ENCODE results near the gene ZNF236. TPM values are rescaled to one million over a fixed set of nuclear protein-coding genes. Genes with fewer than 3 reads are reported as not detected.

The ZNF236 gene
- total RNA-seq, 1 experiment from 2014 or later, result 14.9 TPM

DNA sequence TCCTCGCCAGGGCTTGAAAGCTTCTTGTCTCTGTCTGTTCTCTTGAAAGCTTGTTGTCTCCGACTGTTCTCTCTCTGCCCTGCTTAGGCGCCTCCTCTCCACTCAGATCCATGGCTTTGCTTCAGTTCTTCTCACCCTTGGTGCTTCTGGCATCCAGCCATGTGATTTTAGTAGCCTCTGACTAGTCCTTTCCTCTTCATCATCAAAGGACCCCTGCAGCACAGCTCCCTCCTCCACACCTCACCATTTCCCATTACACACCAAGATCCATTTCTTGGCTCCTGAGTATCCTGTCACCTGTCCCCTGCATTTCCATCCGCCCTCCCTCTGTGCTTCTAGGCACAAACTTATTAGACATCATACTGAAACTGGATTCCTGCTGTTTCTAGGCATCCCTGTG is 59.4 kb downstream of the ZNF236 start:
- no peak for DNase-seq
- H3K4me1 Mint-ChIP-seq (ENCODE audit: low read depth, unreplicated experiment), result no peaks in the 10 kb centered on the region
- Histone ChIP-seq H3K4me3 (ENCODE audit: low read depth, low read length) (no peak overlapping the region), H3K9me3 (no peaks in the 10 kb centered on the region), H3K4me1 (no peaks in the 10 kb centered on the region), H3K36me3 (ENCODE audit: control insufficient read depth, insufficient read depth, low read length) (no peaks in the 10 kb centered on the region), H3K27me3 (replicated peaks; ENCODE audit: control insufficient read depth, insufficient read depth, low read length) (no peaks in the 10 kb centered on the region)
- no peaks in the 10 kb centered on the region for H3K9me3 Mint-ChIP-seq (ENCODE audit: unreplicated experiment)
- CTCF ChIA-PET, result no interaction called here
- intact Hi-C loops (cut with micrococcal nuclease; ENCODE audit: unreplicated experiment), result no loop called here
- no peaks in the 10 kb centered on the region for H3K27me3 Mint-ChIP-seq (ENCODE audit: insufficient read depth, unreplicated experiment)
- H3K27ac Mint-ChIP-seq (ENCODE audit: unreplicated experiment), result no peak overlapping the region
- POLR2A ChIA-PET, result no interaction called here
- no peak for TF ChIP-seq CTCF (IDR thresholded peaks at IDR 0.05; ENCODE audit: insufficient read depth in 1 of 2, low read depth in 1 of 2, low read length in 1 of 2, severe bottlenecking in 1 of 2, unreplicated experiment in 1 of 2)
- BruUV-seq (replicated peaks), result no TSS peak
- H3K4me3 Mint-ChIP-seq (ENCODE audit: unreplicated experiment), result no peak overlapping the region
- H3K36me3 Mint-ChIP-seq (ENCODE audit: insufficient read depth, unreplicated experiment), result peaks cover 9% of the 10 kb centered on the region

DNA sequence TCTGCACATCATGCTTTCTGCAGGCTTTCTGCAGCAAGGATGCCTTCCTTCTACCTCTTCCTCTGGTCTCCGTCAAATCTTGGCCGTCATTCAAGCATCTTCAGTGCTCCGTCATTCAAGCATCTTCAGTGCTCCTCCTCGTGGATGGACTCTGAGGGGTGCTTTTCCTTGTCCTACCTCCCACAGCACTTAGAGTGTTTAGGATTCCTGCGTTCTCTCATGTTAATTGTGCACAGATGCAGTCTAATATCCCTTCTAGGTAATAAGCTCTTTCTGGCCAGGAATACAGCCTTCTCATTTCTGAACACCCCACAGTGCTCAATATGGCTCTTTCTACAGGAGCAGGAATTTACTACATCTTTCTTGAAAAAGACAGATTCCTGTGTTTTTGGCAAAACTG is 59.8 kb downstream of the ZNF236 start:
- Mint-ChIP-seq H3K27me3 (ENCODE audit: insufficient read depth, unreplicated experiment) (no peaks in the 10 kb centered on the region), H3K36me3 (ENCODE audit: insufficient read depth, unreplicated experiment) (peaks cover 9% of the 10 kb centered on the region), H3K9me3 (ENCODE audit: unreplicated experiment) (no peaks in the 10 kb centered on the region), H3K4me1 (ENCODE audit: low read depth, unreplicated experiment) (no peaks in the 10 kb centered on the region), H3K27ac (ENCODE audit: unreplicated experiment) (no peak overlapping the region), H3K4me3 (ENCODE audit: unreplicated experiment) (no peak overlapping the region)
- no peaks in the 10 kb centered on the region for H3K36me3 ChIP-seq (ENCODE audit: control insufficient read depth, insufficient read depth, low read length)
- ChIA-PET CTCF (no interaction called here), POLR2A (no interaction called here)
- DNase-seq, result no peak
- no peaks in the 10 kb centered on the region for H3K27me3 ChIP-seq (replicated peaks; ENCODE audit: control insufficient read depth, insufficient read depth, low read length)
- no TSS peak for BruUV-seq (replicated peaks)
- H3K4me3 ChIP-seq (ENCODE audit: low read depth, low read length), result no peak overlapping the region
- no peaks in the 10 kb centered on the region for H3K9me3 ChIP-seq
- no peaks in the 10 kb centered on the region for H3K4me1 ChIP-seq
- intact Hi-C loops (cut with micrococcal nuclease; ENCODE audit: unreplicated experiment), result no loop called here
- TF ChIP-seq CTCF (IDR thresholded peaks at IDR 0.05; ENCODE audit: insufficient read depth in 1 of 2, low read depth in 1 of 2, low read length in 1 of 2, severe bottlenecking in 1 of 2, unreplicated experiment in 1 of 2), result no peak

DNA sequence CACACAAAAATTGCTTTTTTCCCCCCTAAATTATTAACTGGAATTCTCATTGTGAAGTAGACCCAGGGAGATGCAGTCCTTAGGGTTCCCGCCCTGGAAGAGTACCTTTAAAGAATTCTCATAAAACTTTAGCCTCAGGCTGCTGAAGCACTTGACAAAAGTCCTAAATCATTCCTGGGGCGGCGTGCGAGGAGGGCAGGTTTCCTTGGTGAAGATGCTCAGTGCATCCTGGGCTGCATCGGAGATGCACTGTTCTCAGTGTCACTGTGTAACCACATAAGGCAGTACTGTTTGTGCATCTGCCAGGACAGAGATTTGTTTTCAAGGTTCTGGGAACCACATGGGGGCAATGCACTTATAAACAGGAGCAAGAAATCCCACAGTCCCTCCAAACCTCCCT is 62.6 kb downstream of the ZNF236 start:
- no peak for TF ChIP-seq CTCF (IDR thresholded peaks at IDR 0.05; ENCODE audit: insufficient read depth in 1 of 2, low read depth in 1 of 2, low read length in 1 of 2, severe bottlenecking in 1 of 2, unreplicated experiment in 1 of 2)
- Histone ChIP-seq H3K4me3 (ENCODE audit: low read depth, low read length) (no peak overlapping the region), H3K27me3 (replicated peaks; ENCODE audit: control insufficient read depth, insufficient read depth, low read length) (no peaks in the 10 kb centered on the region), H3K4me1 (no peaks in the 10 kb centered on the region), H3K36me3 (ENCODE audit: control insufficient read depth, insufficient read depth, low read length) (no peaks in the 10 kb centered on the region), H3K9me3 (no peaks in the 10 kb centered on the region)
- no peak for DNase-seq
- ChIA-PET CTCF (no interaction called here), POLR2A (no interaction called here)
- Mint-ChIP-seq H3K36me3 (ENCODE audit: insufficient read depth, unreplicated experiment) (peaks cover 9% of the 10 kb centered on the region), H3K9me3 (ENCODE audit: unreplicated experiment) (no peaks in the 10 kb centered on the region), H3K27me3 (ENCODE audit: insufficient read depth, unreplicated experiment) (no peaks in the 10 kb centered on the region), H3K4me3 (ENCODE audit: unreplicated experiment) (no peak overlapping the region), H3K4me1 (ENCODE audit: low read depth, unreplicated experiment) (no peaks in the 10 kb centered on the region), H3K27ac (ENCODE audit: unreplicated experiment) (no peak overlapping the region)
- intact Hi-C loops (cut with micrococcal nuclease; ENCODE audit: unreplicated experiment), result no loop called here
- no TSS peak for BruUV-seq (replicated peaks)
